Neural cell (in vitro differentiated cells): ENCODE data around the gene QKI. TPM values are rescaled to one million over a fixed set of nuclear protein-coding genes. Genes with fewer than 3 reads are reported as not detected.

Source experiments
- H2AFZ ChIP-seq: fragments of 200-600, 300-800 bp; sonication (generic), shearing (Covaris generic); 2 replicates; pipeline ENCODE4 v1.6.0; 2014; ENCODE audit warnings: low read depth, mild to moderate bottlenecking, antibody characterized with exemption, low read length, moderate library complexity
- H3F3A ChIP-seq: fragments of 200-600 bp; shearing (Covaris generic); 2 replicates; pipeline ENCODE4 v1.6.1; 2016; ENCODE audit warnings: mild to moderate bottlenecking, moderate library complexity, mixed read lengths, antibody characterized with exemption, low read length; ENCODE audit not compliant: insufficient read depth, poor library complexity, severe bottlenecking
- H3K27ac ChIP-seq: fragments of 200-600, 300-800 bp; sonication (generic), shearing (Covaris generic); 2 replicates; pipeline ENCODE4 v1.5.1; 2014; ENCODE audit warnings: mild to moderate bottlenecking, low read length, moderate library complexity
- H3K27me3 ChIP-seq: fragments of 300-800, 200-600 bp; sonication (generic), shearing (Covaris generic); 2 replicates; pipeline ENCODE4 v1.6.0; 2014; ENCODE audit warnings: mild to moderate bottlenecking, low read depth, low read length, moderate library complexity; ENCODE audit not compliant: insufficient read depth
- H3K36me3 ChIP-seq: fragments of 300-800, 200-600 bp; sonication (generic), shearing (Covaris generic); 2 replicates; pipeline ENCODE4 v1.5.1; 2014; ENCODE audit warnings: mild to moderate bottlenecking, antibody characterized with exemption, low read length, moderate library complexity; ENCODE audit not compliant: insufficient read depth
- H3K4me2 ChIP-seq: fragments of 300-800, 200-600 bp; sonication (generic), shearing (Covaris generic); 2 replicates; pipeline ENCODE4 v1.6.0; 2014; ENCODE audit warnings: mild to moderate bottlenecking, low read length
- H3K4me3 ChIP-seq: fragments of 300-800, 200-600 bp; sonication (generic), shearing (Covaris generic); 2 replicates; pipeline ENCODE4 v1.5.1; 2014; ENCODE audit warnings: mild to moderate bottlenecking, low read length, moderate library complexity
- H3K79me2 ChIP-seq: fragments of 200-600 bp; shearing (Covaris generic); replicated peaks from 2 replicates; pipeline ENCODE4 v1.6.0; 2014; ENCODE audit warnings: mild to moderate bottlenecking, low read length, moderate library complexity; ENCODE audit not compliant: insufficient read depth
- H3K9ac ChIP-seq: fragments of 300-800, 200-600 bp; sonication (generic), shearing (Covaris generic); 2 replicates; pipeline ENCODE4 v1.6.1; 2016; ENCODE audit warnings: mild to moderate bottlenecking, low read length, mixed read lengths
- H3K9me2 ChIP-seq: fragments of 200-600 bp; shearing (Covaris generic); 2 replicates; pipeline ENCODE4 v1.6.1; 2016; ENCODE audit warnings: mild to moderate bottlenecking, low read length, mixed read lengths; ENCODE audit not compliant: insufficient read depth
- H3K9me3 ChIP-seq: fragments of 200-600, 300-800 bp; sonication (generic), shearing (Covaris generic); 2 replicates; pipeline ENCODE4 v1.6.1; 2016; ENCODE audit warnings: mild to moderate bottlenecking, mixed run types, low read length, moderate library complexity, mixed read lengths
- H4K20me1 ChIP-seq: fragments of 200-600 bp; shearing (Covaris generic); 2 replicates; pipeline ENCODE4 v1.6.1; 2016; ENCODE audit warnings: mild to moderate bottlenecking, mixed run types; ENCODE audit not compliant: insufficient read depth
- CTCF ChIP-seq: fragments of 450-650 bp; IDR thresholded peaks from 2 replicates; pipeline ENCODE4 v1.5.1; 2014; ENCODE audit warnings: antibody characterized with exemption, mild to moderate bottlenecking, moderate library complexity; ENCODE audit not compliant: poor library complexity, severe bottlenecking
- EP300 ChIP-seq: fragments of 450-650 bp; conservative IDR thresholded peaks from 2 replicates; pipeline ENCODE4 v1.6.1; 2014; ENCODE audit warnings: antibody characterized with exemption, mild to moderate bottlenecking, moderate library complexity; ENCODE audit not compliant: poor library complexity, severe bottlenecking
- EZH2 ChIP-seq: fragments of 200-600, 300-800 bp; shearing (Covaris generic), sonication (generic); IDR thresholded peaks from 2 replicates; pipeline ENCODE4 v1.6.1; 2014; ENCODE audit warnings: antibody characterized with exemption, low read length, borderline replicate concordance, mild to moderate bottlenecking; ENCODE audit not compliant: insufficient read depth, poor library complexity, severe bottlenecking
- MXI1 ChIP-seq: fragments of 450-650 bp; conservative IDR thresholded peaks from 2 replicates; pipeline ENCODE4 v1.6.1; 2014; ENCODE audit warnings: antibody characterized with exemption, mild to moderate bottlenecking; ENCODE audit not compliant: poor library complexity, severe bottlenecking
- POLR2AphosphoS5 ChIP-seq: IDR thresholded peaks from 2 replicates; pipeline ENCODE4 v1.6.1; 2012
- RAD21 ChIP-seq: fragments of 450-650 bp; conservative IDR thresholded peaks from 2 replicates; pipeline ENCODE4 v1.6.1; 2014; ENCODE audit warnings: antibody characterized with exemption, mild to moderate bottlenecking, moderate library complexity
- SMC3 ChIP-seq: fragments of 450-650 bp; conservative IDR thresholded peaks from 2 replicates; pipeline ENCODE4 v1.6.1; 2014; ENCODE audit warnings: antibody characterized with exemption, mild to moderate bottlenecking, moderate library complexity; ENCODE audit not compliant: poor library complexity
- TAF1 ChIP-seq: IDR thresholded peaks from 2 replicates; pipeline ENCODE4 v1.6.1; 2012; ENCODE audit warnings: low read depth
- polyA plus RNA-seq: library from polyadenylated mRNA; depleted of rRNA; stranded (reverse); fragments of >200 nt; gene quantifications from 2 replicates; pipeline ENCODE4 v1.2.3, GENCODE V29; 2014
- TF ChIP-seq, protein P1 (sequence below): IDR thresholded peaks from 2 replicates; pipeline ENCODE4 v1.6.1; 2012; ENCODE audit warnings: borderline replicate concordance

Gene QKI
- polyA plus RNA-seq, 1 donor from 2014 or later, result 39.0 TPM

DNA sequence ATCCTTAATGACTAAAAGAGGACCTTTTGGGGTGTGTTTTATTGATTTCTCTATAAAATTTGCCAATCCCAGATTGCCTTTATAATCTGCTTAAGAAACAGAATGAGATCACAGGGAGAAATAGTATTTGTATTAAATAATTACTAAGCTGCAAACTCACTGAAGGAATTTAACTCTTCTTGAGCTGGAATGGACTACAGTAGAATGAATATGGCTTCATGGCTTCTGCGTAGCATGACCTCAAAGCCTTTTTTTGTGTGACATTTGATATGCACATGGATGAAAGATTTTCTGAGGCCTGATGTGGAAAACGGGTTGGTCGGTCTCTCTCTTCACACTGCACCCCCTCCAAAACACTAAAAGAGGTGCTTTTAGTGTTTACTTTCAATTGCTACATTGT, 115.9 kb downstream of the QKI start:
- Histone ChIP-seq H3K4me3 (no peak overlapping the region), H3K4me2 (no peak overlapping the region), H2AFZ (no peak overlapping the region), H3K27ac (no peak overlapping the region), H3K79me2 (peaks cover 100% of the 10 kb centered on the region), H3K27me3 (no peaks in the 10 kb centered on the region), H3K9me2 (no peaks in the 10 kb centered on the region), H3F3A (peaks cover 3% of the 10 kb centered on the region), H3K9me3 (no peaks in the 10 kb centered on the region), H3K9ac (no peak overlapping the region), H4K20me1 (peaks cover 4% of the 10 kb centered on the region), H3K36me3 (no peaks in the 10 kb centered on the region)
- TF ChIP-seq EZH2 (no peak), SMC3 (no peak), POLR2AphosphoS5 (no peak), EP300 (no peak), TAF1 (no peak), CTCF (no peak), RAD21 (no peak), MXI1 (no peak)
- TF ChIP-seq, protein P1, sequence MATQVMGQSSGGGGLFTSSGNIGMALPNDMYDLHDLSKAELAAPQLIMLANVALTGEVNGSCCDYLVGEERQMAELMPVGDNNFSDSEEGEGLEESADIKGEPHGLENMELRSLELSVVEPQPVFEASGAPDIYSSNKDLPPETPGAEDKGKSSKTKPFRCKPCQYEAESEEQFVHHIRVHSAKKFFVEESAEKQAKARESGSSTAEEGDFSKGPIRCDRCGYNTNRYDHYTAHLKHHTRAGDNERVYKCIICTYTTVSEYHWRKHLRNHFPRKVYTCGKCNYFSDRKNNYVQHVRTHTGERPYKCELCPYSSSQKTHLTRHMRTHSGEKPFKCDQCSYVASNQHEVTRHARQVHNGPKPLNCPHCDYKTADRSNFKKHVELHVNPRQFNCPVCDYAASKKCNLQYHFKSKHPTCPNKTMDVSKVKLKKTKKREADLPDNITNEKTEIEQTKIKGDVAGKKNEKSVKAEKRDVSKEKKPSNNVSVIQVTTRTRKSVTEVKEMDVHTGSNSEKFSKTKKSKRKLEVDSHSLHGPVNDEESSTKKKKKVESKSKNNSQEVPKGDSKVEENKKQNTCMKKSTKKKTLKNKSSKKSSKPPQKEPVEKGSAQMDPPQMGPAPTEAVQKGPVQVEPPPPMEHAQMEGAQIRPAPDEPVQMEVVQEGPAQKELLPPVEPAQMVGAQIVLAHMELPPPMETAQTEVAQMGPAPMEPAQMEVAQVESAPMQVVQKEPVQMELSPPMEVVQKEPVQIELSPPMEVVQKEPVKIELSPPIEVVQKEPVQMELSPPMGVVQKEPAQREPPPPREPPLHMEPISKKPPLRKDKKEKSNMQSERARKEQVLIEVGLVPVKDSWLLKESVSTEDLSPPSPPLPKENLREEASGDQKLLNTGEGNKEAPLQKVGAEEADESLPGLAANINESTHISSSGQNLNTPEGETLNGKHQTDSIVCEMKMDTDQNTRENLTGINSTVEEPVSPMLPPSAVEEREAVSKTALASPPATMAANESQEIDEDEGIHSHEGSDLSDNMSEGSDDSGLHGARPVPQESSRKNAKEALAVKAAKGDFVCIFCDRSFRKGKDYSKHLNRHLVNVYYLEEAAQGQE, result no peak

DNA sequence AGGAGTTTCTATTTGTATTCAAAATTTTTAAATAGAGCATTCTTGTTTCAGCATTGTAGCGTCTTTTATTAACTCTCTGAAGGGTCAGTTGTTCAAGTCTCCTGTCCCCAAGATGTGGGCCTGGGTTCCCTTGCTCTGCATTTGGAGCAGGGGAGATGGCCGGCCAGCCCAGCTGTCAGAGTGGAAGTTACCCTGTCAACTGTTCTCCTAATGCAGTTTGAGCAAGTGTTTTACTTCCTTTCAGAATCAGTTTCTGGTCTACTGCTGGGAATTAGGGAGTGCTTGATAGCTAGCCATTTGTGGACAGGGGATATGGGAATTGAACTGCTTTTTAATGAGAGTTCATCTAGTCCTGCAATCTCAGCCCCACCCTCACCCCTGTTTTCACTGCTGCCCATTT, 116.6 kb downstream of the QKI start:
- Histone ChIP-seq H3K79me2 (peaks cover 97% of the 10 kb centered on the region), H3K36me3 (no peaks in the 10 kb centered on the region), H3K9me2 (no peaks in the 10 kb centered on the region), H3K9ac (no peak overlapping the region), H3K4me2 (no peak overlapping the region), H2AFZ (no peak overlapping the region), H3K9me3 (no peaks in the 10 kb centered on the region), H3K27ac (no peak overlapping the region), H3F3A (peaks cover 3% of the 10 kb centered on the region), H3K4me3 (no peak overlapping the region), H3K27me3 (no peaks in the 10 kb centered on the region), H4K20me1 (peaks cover 4% of the 10 kb centered on the region)
- TF ChIP-seq TAF1, result no peak
- no peak for TF ChIP-seq POLR2AphosphoS5
- no peak for TF ChIP-seq SMC3
- no peak for TF ChIP-seq EZH2

- Histone ChIP-seq H3F3A (peaks cover 3% of the 10 kb centered on the region), H3K9me3 (no peaks in the 10 kb centered on the region), H3K27me3 (no peaks in the 10 kb centered on the region), H3K27ac (no peak overlapping the region), H3K79me2 (peaks cover 97% of the 10 kb centered on the region), H4K20me1 (peaks cover 3% of the 10 kb centered on the region), H3K36me3 (no peaks in the 10 kb centered on the region), H2AFZ (no peak overlapping the region), H3K4me3 (no peak overlapping the region), H3K9me2 (no peaks in the 10 kb centered on the region), H3K4me2 (no peak overlapping the region), H3K9ac (no peak overlapping the region)
- TF ChIP-seq, protein P1, result no peak
- no peak for TF ChIP-seq CTCF
These were observed 118.1 kb downstream of the QKI start for GRCh38 chr6:163532526-163533078.
